Left lobe of liver (tissue), 2 donors: Measurements from ENCODE around the gene TRMU. TPM values are rescaled to one million over a fixed set of nuclear protein-coding genes. Genes with fewer than 3 reads are reported as not detected.

ENCODE experiments used
- ATAC-seq: fragments of 200-7000 bp; cut with Tn5 transposase; one replicate; pipeline ENCODE4 v1.9.1; 2020; ENCODE audit warnings: mild to moderate bottlenecking, moderate library complexity
- DNase-seq: peaks from one replicate; pipeline ENCODE4 v3.0.0-alpha.2; 2020; ENCODE audit warnings: low spot score
- total RNA-seq: library from RNA; stranded (reverse); gene quantifications from one replicate; pipeline ENCODE4 v1.2.1, GENCODE V29; 2021
- donor health status: DM: no; HTN: no; CAD: no; lungs with moderate emphysema.
- donor health status: DM: no; HTN: yes; CAD: no.

TRMU gene
- total RNA-seq, 1 donor from 2014 or later, result 23.6 TPM

GRCh38 chr22:46368422-46368821 is 32.9 kb downstream of the TRMU start:
- no peak for ATAC-seq
- peak; percentile 44 for DNase-seq

- ATAC-seq (peak; percentile 47), DNase-seq (no peak)
Observed at GRCh38 chr22:46368871-46369715, 33.6 kb downstream of the TRMU start.

- DNase-seq (no peak), ATAC-seq (no peak)
Observed at GRCh38 chr22:46369716-46370583, 34.4 kb downstream of the TRMU start.

GRCh38 chr22:46370584-46371291 is 35.2 kb downstream of the TRMU start:
- no peak for DNase-seq
- peak; percentile 44 for ATAC-seq

GRCh38 chr22:46371623-46372226 is 36.2 kb downstream of the TRMU start:
- DNase-seq (no peak), ATAC-seq (no peak)

- DNase-seq (no peak), ATAC-seq (no peak)
Observed at GRCh38 chr22:46372686-46373085, 37.2 kb downstream of the TRMU start.

- DNase-seq, result peak; percentile 74
- peak; percentile 25 for ATAC-seq
Observed at GRCh38 chr22:46373159-46373558, 37.6 kb downstream of the TRMU start.

- ATAC-seq (no peak), DNase-seq (no peak)
Observed at GRCh38 chr22:46373921-46374662, 38.6 kb downstream of the TRMU start.

GRCh38 chr22:46374663-46375474 is 39.4 kb downstream of the TRMU start:
- no peak for ATAC-seq
- DNase-seq, result no peak

- DNase-seq, result no peak
- no peak for ATAC-seq
Observed at GRCh38 chr22:46376111-46376510, 40.6 kb downstream of the TRMU start.

- ATAC-seq (peak; percentile 47), DNase-seq (peak; percentile 75)
Observed at GRCh38 chr22:46376908-46377524, 41.5 kb downstream of the TRMU start.

GRCh38 chr22:46377525-46378425 is 42.3 kb downstream of the TRMU start:
- peak; percentile 69 for ATAC-seq
- DNase-seq, result peak; percentile 94

- DNase-seq (no peak), ATAC-seq (peak; percentile 2)
Observed at GRCh38 chr22:46378426-46379065, 43.0 kb downstream of the TRMU start.

GRCh38 chr22:46379066-46379930 is 43.8 kb downstream of the TRMU start:
- DNase-seq (peak; percentile 79), ATAC-seq (peak; percentile 64)

- DNase-seq, result no peak
- ATAC-seq, result peak; percentile 1
Observed at GRCh38 chr22:46380069-46380468, 44.6 kb downstream of the TRMU start.

GRCh38 chr22:46380581-46380980 is 45.1 kb downstream of the TRMU start:
- ATAC-seq, result no peak
- DNase-seq, result no peak
